HG02973 (cell line): ENCODE measurements around the gene C16orf86.

Source experiments
- ATAC-seq: cut with Tn5 transposase; IDR thresholded peaks from one replicate; pipeline ENCODE4 v1.9.1; 2021; ENCODE audit warnings: moderate library complexity; ENCODE audit not compliant: unreplicated experiment

Gene C16orf86

GRCh38 chr16:67665598-67665997 is 1.0 kb upstream of the C16orf86 start:
- no peak for ATAC-seq

GRCh38 chr16:67666032-67666551 is 522 bp upstream of the C16orf86 start:
- ATAC-seq: no peak

GRCh38 chr16:67667453-67667816 is 821 bp downstream of the C16orf86 start:
- ATAC-seq: no peak

- ATAC-seq: no peak
These were observed 1.3 kb downstream of the C16orf86 start for GRCh38 chr16:67667817-67668494.

GRCh38 chr16:67668495-67669157 is 2.0 kb downstream of the C16orf86 start:
- ATAC-seq: no peak

GRCh38 chr16:67669499-67670101 is 3.0 kb downstream of the C16orf86 start:
- no peak for ATAC-seq

GRCh38 chr16:67672306-67672705 is 5.7 kb downstream of the C16orf86 start:
- ATAC-seq: no peak

GRCh38 chr16:67672739-67673662 is 6.4 kb downstream of the C16orf86 start:
- no peak for ATAC-seq

GRCh38 chr16:67673712-67674580 is 7.3 kb downstream of the C16orf86 start:
- no peak for ATAC-seq

GRCh38 chr16:67674851-67675578 is 8.4 kb downstream of the C16orf86 start:
- no peak for ATAC-seq

GRCh38 chr16:67675579-67675935 is 8.9 kb downstream of the C16orf86 start:
- no peak for ATAC-seq

- no peak for ATAC-seq
These were observed 9.4 kb downstream of the C16orf86 start for GRCh38 chr16:67675999-67676398.

- ATAC-seq: no peak
These were observed 9.9 kb downstream of the C16orf86 start for GRCh38 chr16:67676516-67676915.

- no peak for ATAC-seq
These were observed 10.3 kb downstream of the C16orf86 start for GRCh38 chr16:67676939-67677338.

GRCh38 chr16:67677712-67678111 is 11.1 kb downstream of the C16orf86 start:
- ATAC-seq: no peak

GRCh38 chr16:67678354-67679023 is 11.9 kb downstream of the C16orf86 start:
- ATAC-seq: no peak

GRCh38 chr16:67679935-67680897 is 13.6 kb downstream of the C16orf86 start:
- ATAC-seq: no peak

GRCh38 chr16:67683767-67684166 is 17.2 kb downstream of the C16orf86 start:
- no peak for ATAC-seq
